ENCODE data around the gene ESRRG.

- TF ChIP-seq, protein P1, sequence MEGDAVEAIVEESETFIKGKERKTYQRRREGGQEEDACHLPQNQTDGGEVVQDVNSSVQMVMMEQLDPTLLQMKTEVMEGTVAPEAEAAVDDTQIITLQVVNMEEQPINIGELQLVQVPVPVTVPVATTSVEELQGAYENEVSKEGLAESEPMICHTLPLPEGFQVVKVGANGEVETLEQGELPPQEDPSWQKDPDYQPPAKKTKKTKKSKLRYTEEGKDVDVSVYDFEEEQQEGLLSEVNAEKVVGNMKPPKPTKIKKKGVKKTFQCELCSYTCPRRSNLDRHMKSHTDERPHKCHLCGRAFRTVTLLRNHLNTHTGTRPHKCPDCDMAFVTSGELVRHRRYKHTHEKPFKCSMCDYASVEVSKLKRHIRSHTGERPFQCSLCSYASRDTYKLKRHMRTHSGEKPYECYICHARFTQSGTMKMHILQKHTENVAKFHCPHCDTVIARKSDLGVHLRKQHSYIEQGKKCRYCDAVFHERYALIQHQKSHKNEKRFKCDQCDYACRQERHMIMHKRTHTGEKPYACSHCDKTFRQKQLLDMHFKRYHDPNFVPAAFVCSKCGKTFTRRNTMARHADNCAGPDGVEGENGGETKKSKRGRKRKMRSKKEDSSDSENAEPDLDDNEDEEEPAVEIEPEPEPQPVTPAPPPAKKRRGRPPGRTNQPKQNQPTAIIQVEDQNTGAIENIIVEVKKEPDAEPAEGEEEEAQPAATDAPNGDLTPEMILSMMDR (IDR thresholded peaks at IDR 0.05 in 8 of 11, conservative IDR thresholded peaks at IDR 0.05 in 3 of 11), result no peak
- no peak for TF ChIP-seq POLR2AphosphoS5 (IDR thresholded peaks at IDR 0.05)
- no peak for TF ChIP-seq POLR2A (IDR thresholded peaks at IDR 0.05)
These were observed 109.0 kb downstream of the ESRRG start for GRCh38 chr1:216614011-216614934.
